ENCODE data around the gene KCNG2.

KCNG2 gene

GRCh38 chr18:79889569-79889968, 91.8 kb downstream of the KCNG2 start:
- DNase-seq (ENCODE audit: low read depth), result no peak

GRCh38 chr18:79890674-79891073, 92.9 kb downstream of the KCNG2 start:
- no peak for DNase-seq (ENCODE audit: low read depth)

GRCh38 chr18:79896738-79897137, 99.0 kb downstream of the KCNG2 start:
- DNase-seq (ENCODE audit: low read depth), result no peak

GRCh38 chr18:79897940-79898625, 100.3 kb downstream of the KCNG2 start:
- no peak for DNase-seq (ENCODE audit: low read depth)

GRCh38 chr18:79898952-79899608, 101.3 kb downstream of the KCNG2 start:
- DNase-seq (ENCODE audit: low read depth), result no peak

- DNase-seq (ENCODE audit: low read depth), result no peak
Observed at GRCh38 chr18:79899609-79900445, 102.1 kb downstream of the KCNG2 start.

- no peak for DNase-seq (ENCODE audit: low read depth)
Observed at GRCh38 chr18:79900610-79901570, 103.2 kb downstream of the KCNG2 start.

- DNase-seq (ENCODE audit: low read depth), result no peak
Observed at GRCh38 chr18:79901665-79902064, 103.9 kb downstream of the KCNG2 start.

GRCh38 chr18:79902075-79902474, 104.3 kb downstream of the KCNG2 start:
- DNase-seq (ENCODE audit: low read depth), result no peak

- no peak for DNase-seq (ENCODE audit: low read depth)
Observed at GRCh38 chr18:79902640-79903039, 104.9 kb downstream of the KCNG2 start.

GRCh38 chr18:79903071-79903635, 105.4 kb downstream of the KCNG2 start:
- DNase-seq (ENCODE audit: low read depth), result no peak

GRCh38 chr18:79903787-79904356, 106.1 kb downstream of the KCNG2 start:
- no peak for DNase-seq (ENCODE audit: low read depth)

- DNase-seq (ENCODE audit: low read depth), result no peak
Observed at GRCh38 chr18:79904357-79905147, 106.8 kb downstream of the KCNG2 start.

- no peak for DNase-seq (ENCODE audit: low read depth)
Observed at GRCh38 chr18:79905389-79905911, 107.7 kb downstream of the KCNG2 start.

- DNase-seq (ENCODE audit: low read depth), result no peak
Observed at GRCh38 chr18:79905993-79906392, 108.3 kb downstream of the KCNG2 start.

GRCh38 chr18:79906706-79907105, 109.0 kb downstream of the KCNG2 start:
- DNase-seq (ENCODE audit: low read depth), result no peak

- DNase-seq (ENCODE audit: low read depth), result no peak
Observed at GRCh38 chr18:79910563-79911343, 113.0 kb downstream of the KCNG2 start.

GRCh38 chr18:79911344-79912270, 113.9 kb downstream of the KCNG2 start:
- DNase-seq (ENCODE audit: low read depth), result no peak

All from fibroblast of gingiva (primary cell).